Measurements from ENCODE around the gene SLC40A1. TPM values are rescaled to one million over a fixed set of nuclear protein-coding genes. Genes with fewer than 3 reads are reported as not detected.

Gene SLC40A1
- total RNA-seq, 1 experiment from 2014 or later = not detected

- H3K27ac ChIP-seq (ENCODE audit: low read length) = no peak overlapping the region
- no peaks in the 10 kb centered on the region for H3K27me3 ChIP-seq (ENCODE audit: low read length)
- H3K4me1 ChIP-seq (ENCODE audit: low read length) = no peaks in the 10 kb centered on the region
Observed at GRCh38 chr2:189593115-189593514, 12.5 kb upstream of the SLC40A1 start.

GRCh38 chr2:189592353-189592984 is 11.9 kb upstream of the SLC40A1 start:
- Histone ChIP-seq H3K4me3 (ENCODE audit: low read length) (no peak overlapping the region), H3K4me1 (ENCODE audit: low read length) (no peaks in the 10 kb centered on the region), H3K79me2 (ENCODE audit: low read length) (no peaks in the 10 kb centered on the region), H4K20me1 (ENCODE audit: insufficient read depth, low read depth, low read length) (no peaks in the 10 kb centered on the region), H3K9me3 (ENCODE audit: low read length) (no peaks in the 10 kb centered on the region), H3K27me3 (ENCODE audit: low read length) (no peaks in the 10 kb centered on the region), H3K4me2 (ENCODE audit: low read depth, low read length, poor library complexity, severe bottlenecking) (no peak overlapping the region), H3K36me3 (ENCODE audit: insufficient read depth, low read length) (no peaks in the 10 kb centered on the region), H3K9ac (ENCODE audit: low read length) (no peak overlapping the region), H3K27ac (ENCODE audit: low read length) (no peak overlapping the region), H3K9me2 (replicated peaks; ENCODE audit: insufficient read depth, low read length) (no peaks in the 10 kb centered on the region), H2AFZ (ENCODE audit: low read length) (no peak overlapping the region)
- DNase-seq = no peak

More at GRCh38 chr2:189593115-189593514, 12.5 kb upstream of the SLC40A1 start:
- Histone ChIP-seq H4K20me1 (ENCODE audit: insufficient read depth, low read depth, low read length) (no peaks in the 10 kb centered on the region), H3K79me2 (ENCODE audit: low read length) (no peaks in the 10 kb centered on the region), H3K9ac (ENCODE audit: low read length) (no peak overlapping the region), H2AFZ (ENCODE audit: low read length) (no peak overlapping the region), H3K9me2 (replicated peaks; ENCODE audit: insufficient read depth, low read length) (no peaks in the 10 kb centered on the region), H3K36me3 (ENCODE audit: insufficient read depth, low read length) (no peaks in the 10 kb centered on the region), H3K9me3 (ENCODE audit: low read length) (no peaks in the 10 kb centered on the region), H3K4me2 (ENCODE audit: low read depth, low read length, poor library complexity, severe bottlenecking) (no peak overlapping the region), H3K4me3 (ENCODE audit: low read length) (no peak overlapping the region)
- no peak for DNase-seq

GRCh38 chr2:189587780-189588179 is 7.2 kb upstream of the SLC40A1 start:
- H3K9ac ChIP-seq (ENCODE audit: low read length) = no peak overlapping the region
- no peak for DNase-seq
- H3K4me1 ChIP-seq (ENCODE audit: low read length) = no peaks in the 10 kb centered on the region
- no peak overlapping the region for H3K4me2 ChIP-seq (ENCODE audit: low read depth, low read length, poor library complexity, severe bottlenecking)
- no peaks in the 10 kb centered on the region for H3K27me3 ChIP-seq (ENCODE audit: low read length)
- no peaks in the 10 kb centered on the region for H3K9me2 ChIP-seq (replicated peaks; ENCODE audit: insufficient read depth, low read length)
- no peak overlapping the region for H3K27ac ChIP-seq (ENCODE audit: low read length)
- no peaks in the 10 kb centered on the region for H3K36me3 ChIP-seq (ENCODE audit: insufficient read depth, low read length)
- H3K4me3 ChIP-seq (ENCODE audit: low read length) = no peak overlapping the region
- no peaks in the 10 kb centered on the region for H4K20me1 ChIP-seq (ENCODE audit: insufficient read depth, low read depth, low read length)
- H2AFZ ChIP-seq (ENCODE audit: low read length) = no peak overlapping the region
- no peaks in the 10 kb centered on the region for H3K79me2 ChIP-seq (ENCODE audit: low read length)
- no peaks in the 10 kb centered on the region for H3K9me3 ChIP-seq (ENCODE audit: low read length)

- Histone ChIP-seq H2AFZ (ENCODE audit: low read length) (no peak overlapping the region), H3K4me2 (ENCODE audit: low read depth, low read length, poor library complexity, severe bottlenecking) (no peak overlapping the region), H3K79me2 (ENCODE audit: low read length) (no peaks in the 10 kb centered on the region), H3K27me3 (ENCODE audit: low read length) (no peaks in the 10 kb centered on the region), H3K4me1 (ENCODE audit: low read length) (no peaks in the 10 kb centered on the region), H3K9ac (ENCODE audit: low read length) (no peak overlapping the region), H4K20me1 (ENCODE audit: insufficient read depth, low read depth, low read length) (no peaks in the 10 kb centered on the region), H3K36me3 (ENCODE audit: insufficient read depth, low read length) (no peaks in the 10 kb centered on the region), H3K4me3 (ENCODE audit: low read length) (no peak overlapping the region), H3K9me2 (replicated peaks; ENCODE audit: insufficient read depth, low read length) (no peaks in the 10 kb centered on the region), H3K27ac (ENCODE audit: low read length) (no peak overlapping the region), H3K9me3 (ENCODE audit: low read length) (no peaks in the 10 kb centered on the region)
- DNase-seq = no peak
Observed at GRCh38 chr2:189585226-189585756, 4.7 kb upstream of the SLC40A1 start.

- no peak overlapping the region for H3K4me2 ChIP-seq (ENCODE audit: low read depth, low read length, poor library complexity, severe bottlenecking)
- H3K9ac ChIP-seq (ENCODE audit: low read length) = no peak overlapping the region
- H4K20me1 ChIP-seq (ENCODE audit: insufficient read depth, low read depth, low read length) = no peaks in the 10 kb centered on the region
- H3K4me1 ChIP-seq (ENCODE audit: low read length) = no peaks in the 10 kb centered on the region
- H2AFZ ChIP-seq (ENCODE audit: low read length) = no peak overlapping the region
- no peak overlapping the region for H3K27ac ChIP-seq (ENCODE audit: low read length)
- no peaks in the 10 kb centered on the region for H3K27me3 ChIP-seq (ENCODE audit: low read length)
- H3K4me3 ChIP-seq (ENCODE audit: low read length) = no peak overlapping the region
- H3K79me2 ChIP-seq (ENCODE audit: low read length) = no peaks in the 10 kb centered on the region
- no peaks in the 10 kb centered on the region for H3K36me3 ChIP-seq (ENCODE audit: insufficient read depth, low read length)
- no peaks in the 10 kb centered on the region for H3K9me3 ChIP-seq (ENCODE audit: low read length)
- no peak for DNase-seq
- H3K9me2 ChIP-seq (replicated peaks; ENCODE audit: insufficient read depth, low read length) = no peaks in the 10 kb centered on the region
Observed at GRCh38 chr2:189584686-189585085, 4.1 kb upstream of the SLC40A1 start.

GRCh38 chr2:189583227-189584198 is 2.9 kb upstream of the SLC40A1 start:
- H3K36me3 ChIP-seq (ENCODE audit: insufficient read depth, low read length) = no peaks in the 10 kb centered on the region
- no peaks in the 10 kb centered on the region for H3K27me3 ChIP-seq (ENCODE audit: low read length)
- H3K9ac ChIP-seq (ENCODE audit: low read length) = no peak overlapping the region
- H3K4me1 ChIP-seq (ENCODE audit: low read length) = no peaks in the 10 kb centered on the region
- no peak overlapping the region for H3K4me3 ChIP-seq (ENCODE audit: low read length)
- DNase-seq = no peak
- H2AFZ ChIP-seq (ENCODE audit: low read length) = no peak overlapping the region
- no peak overlapping the region for H3K27ac ChIP-seq (ENCODE audit: low read length)
- H3K79me2 ChIP-seq (ENCODE audit: low read length) = no peaks in the 10 kb centered on the region
- no peak overlapping the region for H3K4me2 ChIP-seq (ENCODE audit: low read depth, low read length, poor library complexity, severe bottlenecking)
- H4K20me1 ChIP-seq (ENCODE audit: insufficient read depth, low read depth, low read length) = no peaks in the 10 kb centered on the region
- H3K9me2 ChIP-seq (replicated peaks; ENCODE audit: insufficient read depth, low read length) = no peaks in the 10 kb centered on the region
- no peaks in the 10 kb centered on the region for H3K9me3 ChIP-seq (ENCODE audit: low read length)

- Histone ChIP-seq H4K20me1 (ENCODE audit: insufficient read depth, low read depth, low read length) (no peaks in the 10 kb centered on the region), H3K4me2 (ENCODE audit: low read depth, low read length, poor library complexity, severe bottlenecking) (no peak overlapping the region), H3K4me1 (ENCODE audit: low read length) (no peaks in the 10 kb centered on the region), H3K27ac (ENCODE audit: low read length) (no peak overlapping the region), H2AFZ (ENCODE audit: low read length) (no peak overlapping the region), H3K36me3 (ENCODE audit: insufficient read depth, low read length) (no peaks in the 10 kb centered on the region), H3K27me3 (ENCODE audit: low read length) (no peaks in the 10 kb centered on the region), H3K79me2 (ENCODE audit: low read length) (no peaks in the 10 kb centered on the region), H3K9ac (ENCODE audit: low read length) (no peak overlapping the region), H3K9me2 (replicated peaks; ENCODE audit: insufficient read depth, low read length) (no peaks in the 10 kb centered on the region), H3K9me3 (ENCODE audit: low read length) (no peaks in the 10 kb centered on the region), H3K4me3 (ENCODE audit: low read length) (no peak overlapping the region)
- no peak for DNase-seq
Observed at GRCh38 chr2:189582809-189583192, 2.2 kb upstream of the SLC40A1 start.

- Histone ChIP-seq H2AFZ (ENCODE audit: low read length) (no peak overlapping the region), H3K4me2 (ENCODE audit: low read depth, low read length, poor library complexity, severe bottlenecking) (no peak overlapping the region), H3K27me3 (ENCODE audit: low read length) (no peaks in the 10 kb centered on the region), H3K9ac (ENCODE audit: low read length) (no peak overlapping the region), H3K27ac (ENCODE audit: low read length) (no peak overlapping the region), H3K9me2 (replicated peaks; ENCODE audit: insufficient read depth, low read length) (no peaks in the 10 kb centered on the region), H3K4me1 (ENCODE audit: low read length) (no peaks in the 10 kb centered on the region), H4K20me1 (ENCODE audit: insufficient read depth, low read depth, low read length) (no peaks in the 10 kb centered on the region), H3K9me3 (ENCODE audit: low read length) (no peaks in the 10 kb centered on the region), H3K4me3 (ENCODE audit: low read length) (no peak overlapping the region), H3K79me2 (ENCODE audit: low read length) (no peaks in the 10 kb centered on the region), H3K36me3 (ENCODE audit: insufficient read depth, low read length) (no peaks in the 10 kb centered on the region)
- DNase-seq = no peak
Observed at GRCh38 chr2:189582140-189582808, 1.7 kb upstream of the SLC40A1 start.
